GM12878 (cell line): Measurements from ENCODE around the gene DUSP8. TPM values are rescaled to one million over a fixed set of nuclear protein-coding genes. Genes with fewer than 3 reads are reported as not detected.

Experiments used
- ATF7 ChIP-seq: fragments of 450-650 bp; IDR thresholded peaks from 2 replicates; pipeline ENCODE4 v1.6.1; 2016; ENCODE audit warnings: low read depth, mild to moderate bottlenecking
- BCL3 ChIP-seq: IDR thresholded peaks from 2 replicates; pipeline ENCODE4 v1.6.1; 2011; ENCODE audit warnings: borderline replicate concordance, low read depth, mild to moderate bottlenecking, moderate library complexity, low read length; ENCODE audit not compliant: insufficient read depth, poor library complexity, severe bottlenecking
- BMI1 ChIP-seq: fragments of 450-650 bp; IDR thresholded peaks from 2 replicates; pipeline ENCODE4 v1.6.1; 2016; ENCODE audit warnings: mild to moderate bottlenecking, moderate library complexity, borderline replicate concordance
- CHD2 ChIP-seq: IDR thresholded peaks from 2 replicates; pipeline ENCODE4 v1.6.1; 2011; ENCODE audit warnings: low read depth, low read length, improper control_type of control experiment, borderline replicate concordance
- CREB1 ChIP-seq: IDR thresholded peaks from 2 replicates; pipeline ENCODE4 v1.6.1; 2012; ENCODE audit warnings: low read depth, mild to moderate bottlenecking, inconsistent platforms
- EGR1 ChIP-seq, 2 experiments: IDR thresholded peaks; 1 replicate in 1 of 2; 2 replicates in 1 of 2; pipeline ENCODE4 v1.6.1; 2011 to 2012; ENCODE audit warnings: low read depth in 2 of 2, low read length in 2 of 2, borderline replicate concordance in 1 of 2, mild to moderate bottlenecking in 1 of 2, moderate library complexity in 1 of 2
- ELK1 ChIP-seq: IDR thresholded peaks from 2 replicates; pipeline ENCODE4 v1.6.1; 2012; ENCODE audit warnings: low read depth, low read length, improper control_type of control experiment
- GATAD2B ChIP-seq: fragments of 450-650 bp; conservative IDR thresholded peaks from 2 replicates; pipeline ENCODE4 v1.6.1; 2017; ENCODE audit warnings: low read depth, mild to moderate bottlenecking, moderate library complexity
- HCFC1 ChIP-seq: fragments of 150-350 bp; IDR thresholded peaks from 2 replicates; pipeline ENCODE4 v1.6.1; 2014; ENCODE audit warnings: low read length
- HDAC6 ChIP-seq: fragments of 200-600 bp; sonication (generic); IDR thresholded peaks from one replicate; pipeline ENCODE4 v1.8.0; 2017; ENCODE audit warnings: antibody characterized with exemption; ENCODE audit not compliant: unreplicated experiment
- JUND ChIP-seq: IDR thresholded peaks from 2 replicates; pipeline ENCODE4 v1.6.1; 2012; ENCODE audit warnings: low read depth, mild to moderate bottlenecking, low read length, improper control_type of control experiment, moderate library complexity
- NFYA ChIP-seq: IDR thresholded peaks from 2 replicates; pipeline ENCODE4 v1.6.1; 2011; ENCODE audit warnings: low read depth, mild to moderate bottlenecking, low read length, improper control_type of control experiment, borderline replicate concordance
- NR2C2 ChIP-seq: IDR thresholded peaks from 2 replicates; pipeline ENCODE4 v1.6.1; 2011; ENCODE audit warnings: borderline replicate concordance, low read depth; ENCODE audit not compliant: control insufficient read depth, insufficient read length
- SUPT20H ChIP-seq: IDR thresholded peaks from 2 replicates; pipeline ENCODE4 v1.6.1; 2011; ENCODE audit warnings: low read depth, mild to moderate bottlenecking, low read length, moderate library complexity, borderline replicate concordance; ENCODE audit not compliant: control insufficient read depth
- SUZ12 ChIP-seq: fragments of 200-600 bp; sonication (generic); IDR thresholded peaks from one replicate; pipeline ENCODE4 v1.6.1; 2018; ENCODE audit warnings: antibody characterized with exemption, mild to moderate bottlenecking; ENCODE audit not compliant: unreplicated experiment
- ZNF207 ChIP-seq: fragments of 450-650 bp; IDR thresholded peaks from 2 replicates; pipeline ENCODE4 v1.6.1; 2014; ENCODE audit warnings: antibody characterized with exemption, mild to moderate bottlenecking, borderline replicate concordance
- ZNF217 ChIP-seq: fragments of 450-650 bp; IDR thresholded peaks from 2 replicates; pipeline ENCODE4 v1.6.1; 2017; ENCODE audit warnings: antibody characterized with exemption, mild to moderate bottlenecking
- ZZZ3 ChIP-seq: IDR thresholded peaks from 2 replicates; pipeline ENCODE4 v1.6.1; 2011; ENCODE audit warnings: low read depth; ENCODE audit not compliant: control insufficient read depth, insufficient read length
- polyA plus RNA-seq, 11 experiments: library from polyadenylated mRNA; depleted of rRNA in 4 of 11; unstranded in 6 of 11; stranded (reverse) in 5 of 11; fragments of >200 nt; fragmentation: Nextera tagmentation in 4 of 11; fragmentation: Illumina TruSeq in 1 of 11; extraction: Ambion mirVana in 4 of 11; extraction: Trizol in 1 of 11; gene quantifications; 1 replicate in 1 of 11; 2 replicates in 10 of 11; pipeline versions ENCODE4 v1.2.1 to v1.2.3, GENCODE V29; 2011 to 2016; ENCODE audit warnings: inconsistent platforms in 2 of 11, missing spikeins in 2 of 11, low read depth in 1 of 11
- total RNA-seq, 4 experiments: library from RNA; depleted of rRNA in 3 of 4; stranded (reverse); fragments of >200 nt in 3 of 4; fragmentation: Illumina TruSeq in 1 of 4; extraction: Trizol in 1 of 4; gene quantifications; 2 replicates each; pipeline versions ENCODE4 v1.2.1 to v1.2.3, GENCODE V29; 2013 to 2021
- TF ChIP-seq, protein P1 (sequence below): IDR thresholded peaks from 2 replicates; pipeline ENCODE4 v1.6.1; 2012; ENCODE audit warnings: improper control_type of control experiment, low read depth, low read length; ENCODE audit not compliant: insufficient replicate concordance
- TF ChIP-seq, protein P2 (sequence below): IDR thresholded peaks from 2 replicates; pipeline ENCODE4 v1.6.1; 2012; ENCODE audit warnings: low read depth, low read length, improper control_type of control experiment

DUSP8 gene
- total and polyA plus RNA-seq, 10 of the 15 experiments (the other 5 are each of a cell fraction or from before 2014, with no cell fraction given) = 0.04 to 1.7 (median 0.26) TPM; not detected in 6

- TF ChIP-seq SUZ12 (no peak), ELK1 (no peak), ZNF217 (no peak), NFYA (no peak), EGR1 (IDR thresholded peaks at IDR 0.05; ENCODE audit: borderline replicate concordance in 1 of 2, low read depth in 2 of 2, low read length in 2 of 2) (no peak), BMI1 (no peak), GATAD2B (no peak), NR2C2 (no peak), JUND (no peak), HDAC6 (no peak), ZZZ3 (no peak), ZNF207 (no peak), CHD2 (no peak), BCL3 (no peak), HCFC1 (no peak), ATF7 (no peak), SUPT20H (no peak), CREB1 (no peak)
- TF ChIP-seq, protein P1, sequence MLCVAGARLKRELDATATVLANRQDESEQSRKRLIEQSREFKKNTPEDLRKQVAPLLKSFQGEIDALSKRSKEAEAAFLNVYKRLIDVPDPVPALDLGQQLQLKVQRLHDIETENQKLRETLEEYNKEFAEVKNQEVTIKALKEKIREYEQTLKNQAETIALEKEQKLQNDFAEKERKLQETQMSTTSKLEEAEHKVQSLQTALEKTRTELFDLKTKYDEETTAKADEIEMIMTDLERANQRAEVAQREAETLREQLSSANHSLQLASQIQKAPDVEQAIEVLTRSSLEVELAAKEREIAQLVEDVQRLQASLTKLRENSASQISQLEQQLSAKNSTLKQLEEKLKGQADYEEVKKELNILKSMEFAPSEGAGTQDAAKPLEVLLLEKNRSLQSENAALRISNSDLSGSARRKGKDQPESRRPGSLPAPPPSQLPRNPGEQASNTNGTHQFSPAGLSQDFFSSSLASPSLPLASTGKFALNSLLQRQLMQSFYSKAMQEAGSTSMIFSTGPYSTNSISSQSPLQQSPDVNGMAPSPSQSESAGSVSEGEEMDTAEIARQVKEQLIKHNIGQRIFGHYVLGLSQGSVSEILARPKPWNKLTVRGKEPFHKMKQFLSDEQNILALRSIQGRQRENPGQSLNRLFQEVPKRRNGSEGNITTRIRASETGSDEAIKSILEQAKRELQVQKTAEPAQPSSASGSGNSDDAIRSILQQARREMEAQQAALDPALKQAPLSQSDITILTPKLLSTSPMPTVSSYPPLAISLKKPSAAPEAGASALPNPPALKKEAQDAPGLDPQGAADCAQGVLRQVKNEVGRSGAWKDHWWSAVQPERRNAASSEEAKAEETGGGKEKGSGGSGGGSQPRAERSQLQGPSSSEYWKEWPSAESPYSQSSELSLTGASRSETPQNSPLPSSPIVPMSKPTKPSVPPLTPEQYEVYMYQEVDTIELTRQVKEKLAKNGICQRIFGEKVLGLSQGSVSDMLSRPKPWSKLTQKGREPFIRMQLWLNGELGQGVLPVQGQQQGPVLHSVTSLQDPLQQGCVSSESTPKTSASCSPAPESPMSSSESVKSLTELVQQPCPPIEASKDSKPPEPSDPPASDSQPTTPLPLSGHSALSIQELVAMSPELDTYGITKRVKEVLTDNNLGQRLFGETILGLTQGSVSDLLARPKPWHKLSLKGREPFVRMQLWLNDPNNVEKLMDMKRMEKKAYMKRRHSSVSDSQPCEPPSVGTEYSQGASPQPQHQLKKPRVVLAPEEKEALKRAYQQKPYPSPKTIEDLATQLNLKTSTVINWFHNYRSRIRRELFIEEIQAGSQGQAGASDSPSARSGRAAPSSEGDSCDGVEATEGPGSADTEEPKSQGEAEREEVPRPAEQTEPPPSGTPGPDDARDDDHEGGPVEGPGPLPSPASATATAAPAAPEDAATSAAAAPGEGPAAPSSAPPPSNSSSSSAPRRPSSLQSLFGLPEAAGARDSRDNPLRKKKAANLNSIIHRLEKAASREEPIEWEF = no peak
- TF ChIP-seq, protein P2, sequence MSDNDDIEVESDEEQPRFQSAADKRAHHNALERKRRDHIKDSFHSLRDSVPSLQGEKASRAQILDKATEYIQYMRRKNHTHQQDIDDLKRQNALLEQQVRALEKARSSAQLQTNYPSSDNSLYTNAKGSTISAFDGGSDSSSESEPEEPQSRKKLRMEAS = no peak
Measured at GRCh38 chr11:1515082-1516060, 56.7 kb downstream of the DUSP8 start (continued).
